Effector CD4-positive, alpha-beta T cell (primary cell): ENCODE results near the gene GNAT1.
"Not testable (repeated sequence)": the region's sequence is repeated elsewhere in the genome, so short reads cannot be mapped to it uniquely, and the experiment has no call there.

Experiments used
- DNase-seq: peaks from one replicate; pipeline ENCODE4 v3.0.0-alpha.2; 2020

GNAT1 gene

GRCh38 chr3:50224639-50225038 lies 33.2 kb downstream of the GNAT1 start:
- DNase-seq: no peak

GRCh38 chr3:50226888-50227389 lies 35.5 kb downstream of the GNAT1 start:
- peak; percentile 35 for DNase-seq

- DNase-seq: peak; percentile 88
These were observed 36.2 kb downstream of the GNAT1 start for GRCh38 chr3:50227390-50228183.

GRCh38 chr3:50228184-50228763 lies 36.9 kb downstream of the GNAT1 start:
- not testable (repeated sequence) for DNase-seq

- DNase-seq: no peak
These were observed 38.1 kb downstream of the GNAT1 start for GRCh38 chr3:50229490-50229889.

GRCh38 chr3:50230104-50230793 lies 38.8 kb downstream of the GNAT1 start:
- no peak for DNase-seq

- no peak for DNase-seq
These were observed 39.4 kb downstream of the GNAT1 start for GRCh38 chr3:50230794-50231125.

DNA sequence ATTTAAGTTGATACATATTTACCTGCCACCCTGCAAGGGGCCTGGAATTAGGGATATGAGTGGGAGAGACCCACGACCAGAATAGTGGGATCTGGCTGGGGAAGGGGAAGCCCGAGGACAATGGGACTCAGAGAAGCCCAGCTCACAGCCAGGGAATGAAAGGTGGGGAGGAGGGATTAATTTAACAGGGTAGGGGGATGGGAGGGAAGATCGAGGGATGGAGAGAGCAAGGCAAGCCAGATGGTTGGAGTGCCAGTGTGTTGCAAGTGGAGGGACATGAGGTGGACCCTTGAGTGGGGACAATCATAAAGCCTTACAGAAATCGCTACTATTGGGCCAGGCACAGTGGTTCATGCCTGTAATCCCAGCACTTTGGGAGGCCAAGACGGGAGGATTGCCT lies 40.2 kb downstream of the GNAT1 start:
- no peak for DNase-seq

DNA sequence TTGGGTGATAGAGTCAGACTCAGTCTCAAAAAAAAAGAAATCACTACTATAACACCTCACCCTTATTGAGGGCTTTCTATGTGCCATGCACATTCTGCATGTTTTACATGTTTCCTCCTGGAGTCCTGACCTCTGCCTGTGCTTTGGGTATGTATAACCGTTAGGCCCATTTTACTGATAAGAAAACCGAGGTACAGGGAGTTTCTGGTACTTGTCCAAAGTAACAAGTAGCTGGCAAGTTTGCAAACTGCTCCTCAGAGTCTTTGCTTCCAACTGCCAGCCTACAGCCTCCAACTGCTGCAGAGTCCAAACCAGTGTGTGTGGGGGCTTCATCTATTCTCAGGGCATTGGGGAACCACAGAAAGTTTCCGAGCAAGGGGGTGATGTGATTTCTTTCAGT lies 40.9 kb downstream of the GNAT1 start:
- no peak for DNase-seq

DNA sequence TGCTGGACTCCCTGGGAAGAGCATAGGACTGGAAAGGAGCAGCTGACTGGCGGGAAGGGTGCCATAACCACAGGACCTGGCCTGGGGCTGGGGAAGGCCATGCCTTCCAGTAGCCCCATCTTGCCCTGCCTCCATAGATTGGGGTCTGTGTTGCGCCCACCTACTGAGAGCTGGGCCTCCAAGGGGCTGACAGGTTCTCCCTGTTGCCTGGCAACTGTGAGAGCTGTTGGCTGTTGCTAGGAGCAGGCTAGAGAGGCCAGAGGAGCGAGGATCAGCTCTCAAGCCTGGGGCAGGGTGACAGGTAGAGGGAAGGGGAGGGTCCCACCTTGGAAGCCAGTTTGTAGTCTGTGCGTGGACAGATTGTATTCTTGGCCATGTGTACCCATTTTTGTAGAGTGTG lies 41.8 kb downstream of the GNAT1 start:
- no peak for DNase-seq

- peak; percentile 97 for DNase-seq
These were observed 44.5 kb downstream of the GNAT1 start, which contains the start of gene GNAI2 for GRCh38 chr3:50235716-50236483. GNAI2 (plus strand) TSS chr3:50236204; CDS start chr3:50236336, 132 bp downstream.

DNA sequence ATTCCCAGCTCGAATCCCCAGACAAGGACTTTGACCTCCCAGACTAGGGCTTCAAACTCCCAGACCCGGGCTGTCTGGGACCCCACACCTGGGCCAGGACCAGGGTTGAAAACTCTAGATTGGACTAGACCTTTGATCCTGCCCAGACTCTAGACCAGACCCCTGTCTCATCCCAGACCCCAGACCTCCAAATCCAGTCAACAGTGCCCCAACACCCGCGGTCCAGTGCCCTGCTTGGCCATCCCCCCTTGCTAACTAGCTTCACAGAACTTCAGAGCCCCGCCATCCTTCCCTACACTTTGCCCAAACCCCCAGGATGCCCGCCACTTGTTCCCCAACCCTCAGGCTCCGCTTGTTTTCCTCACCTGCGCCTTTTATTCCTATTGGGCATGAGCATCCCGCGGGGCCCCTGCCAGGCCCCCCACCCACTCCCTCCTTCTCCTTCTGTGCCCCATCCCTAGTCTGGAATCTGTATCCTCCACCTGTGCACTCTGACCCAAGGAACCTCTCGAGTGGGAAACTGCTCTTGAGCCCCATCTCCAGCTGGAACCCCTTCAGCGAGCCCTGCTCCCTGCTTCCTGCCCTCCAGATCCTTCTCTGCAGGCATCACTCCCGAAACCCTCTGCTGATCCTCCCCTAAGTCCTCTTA lies 45.2 kb downstream of the GNAT1 start:
- DNase-seq: no peak

DNA sequence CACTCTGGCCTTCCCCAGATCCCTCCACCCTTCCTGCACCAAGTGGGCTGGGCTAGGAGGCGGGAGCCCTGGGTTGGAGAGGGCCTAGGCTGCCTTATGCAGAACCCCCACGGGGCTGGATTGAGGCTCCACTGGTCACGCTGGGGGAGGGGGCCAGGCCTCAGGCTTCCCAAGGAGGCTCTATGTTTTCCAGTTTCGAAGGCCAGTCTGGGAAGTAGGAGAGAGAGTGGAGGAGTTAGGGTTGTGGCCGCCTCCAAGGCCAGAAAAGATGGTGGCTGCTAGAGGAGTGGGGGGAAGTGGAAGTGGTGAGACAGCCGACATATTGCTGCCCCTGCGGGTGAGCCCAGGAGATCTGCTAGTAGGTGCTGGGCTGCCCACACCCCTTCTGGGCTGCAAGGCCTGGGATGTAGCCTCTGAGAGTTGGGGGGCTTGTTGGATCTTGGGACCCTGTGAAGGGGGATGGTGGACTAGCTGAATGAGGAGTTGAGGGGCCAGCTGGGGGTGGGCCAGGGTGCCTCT lies 45.8 kb downstream of the GNAT1 start:
- peak; percentile 16 for DNase-seq

GRCh38 chr3:50237754-50238548 lies 46.5 kb downstream of the GNAT1 start:
- DNase-seq: peak; percentile 80

GRCh38 chr3:50238549-50239026 lies 47.2 kb downstream of the GNAT1 start:
- no peak for DNase-seq

DNA sequence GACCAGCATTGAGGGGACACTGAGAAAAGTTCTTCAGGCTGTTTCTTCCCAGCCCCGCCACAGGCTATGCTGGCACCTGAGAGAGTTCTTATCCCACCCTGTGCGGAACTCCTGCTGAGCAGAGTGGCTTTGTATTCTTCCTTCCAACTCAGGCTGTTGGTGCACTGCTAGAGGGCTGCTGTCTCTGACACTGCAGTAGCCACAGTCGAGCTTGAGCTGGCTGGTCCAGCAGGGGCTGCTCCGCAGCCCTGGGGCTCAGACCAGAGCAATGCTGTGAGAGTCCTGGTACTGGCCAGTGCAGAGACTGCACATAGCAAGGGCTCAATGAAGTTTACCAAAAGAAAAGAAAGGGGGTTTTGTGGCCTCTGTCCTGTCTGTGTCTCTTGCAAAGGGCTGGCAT lies 48.2 kb downstream of the GNAT1 start:
- no peak for DNase-seq

DNA sequence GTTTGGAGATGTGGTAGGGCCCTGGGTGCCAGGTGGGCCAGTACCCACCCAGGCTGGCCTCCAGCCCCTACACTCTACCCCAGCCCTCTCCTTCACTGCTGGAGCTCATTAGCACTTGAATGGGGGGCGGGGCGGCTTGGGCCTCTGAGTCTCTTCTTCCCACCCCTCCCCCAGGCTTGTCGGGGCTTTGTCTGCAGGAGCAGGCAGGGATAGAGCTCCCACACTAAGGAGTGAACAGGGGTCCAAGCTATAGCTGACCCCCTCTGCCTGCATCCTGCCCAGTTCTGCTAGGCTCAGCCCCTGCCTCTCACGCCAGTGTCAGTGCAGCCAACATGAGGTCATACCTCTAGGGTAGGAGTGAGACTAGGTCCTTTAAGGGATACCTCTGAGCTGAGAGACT lies 49.8 kb downstream of the GNAT1 start:
- no peak for DNase-seq

DNA sequence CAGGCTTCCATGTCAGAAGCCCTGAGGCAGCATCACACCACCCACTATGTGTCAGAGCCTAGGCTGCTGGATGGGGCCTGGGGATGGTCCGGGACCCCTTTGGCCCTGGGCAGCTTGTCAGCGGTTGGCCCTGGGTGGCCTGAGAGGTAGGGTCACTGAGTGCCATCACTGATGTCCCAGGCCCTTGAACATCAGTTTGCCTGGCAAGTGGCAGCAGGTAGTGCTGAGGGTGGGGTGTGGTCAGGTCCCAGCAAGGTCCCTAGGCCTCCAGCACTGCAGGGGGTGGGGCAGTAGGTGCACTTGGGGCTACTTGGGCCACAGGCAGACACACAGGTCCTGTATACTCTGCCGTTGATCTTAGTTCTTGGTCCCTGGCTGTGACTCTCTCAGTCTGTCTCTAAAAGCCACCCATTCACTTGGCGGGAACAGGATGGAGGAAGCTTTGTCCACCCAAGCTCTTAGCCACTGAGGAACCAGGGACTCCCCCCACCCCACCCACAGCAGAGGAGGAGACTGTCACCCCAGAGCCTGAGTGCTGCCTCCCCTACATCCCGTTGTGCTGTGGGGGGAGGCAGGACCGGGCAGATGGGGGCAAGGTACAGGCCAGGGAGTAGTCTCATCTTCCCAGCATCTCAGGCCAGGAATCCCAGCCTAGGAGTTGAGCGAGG lies 50.4 kb downstream of the GNAT1 start:
- no peak for DNase-seq

DNA sequence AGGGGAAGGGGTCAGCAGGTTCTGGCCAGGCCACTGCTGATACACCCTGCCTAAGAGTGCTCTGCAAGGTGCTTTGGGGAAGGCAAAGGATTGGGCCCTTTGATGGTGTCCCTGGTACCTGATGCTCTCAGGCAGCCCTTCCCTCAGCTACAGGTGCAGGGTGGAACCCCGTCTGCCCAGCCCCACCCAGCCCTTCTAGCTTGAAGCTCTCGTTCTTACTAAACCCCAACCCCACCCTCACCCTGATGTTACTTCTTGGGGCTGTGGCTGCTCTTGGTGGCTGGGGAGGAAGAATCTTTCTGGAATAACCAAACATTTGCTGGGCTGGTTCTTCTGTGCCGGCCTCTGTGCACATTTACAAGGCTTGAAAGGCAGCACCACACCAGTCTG lies 51.0 kb downstream of the GNAT1 start:
- no peak for DNase-seq

DNA sequence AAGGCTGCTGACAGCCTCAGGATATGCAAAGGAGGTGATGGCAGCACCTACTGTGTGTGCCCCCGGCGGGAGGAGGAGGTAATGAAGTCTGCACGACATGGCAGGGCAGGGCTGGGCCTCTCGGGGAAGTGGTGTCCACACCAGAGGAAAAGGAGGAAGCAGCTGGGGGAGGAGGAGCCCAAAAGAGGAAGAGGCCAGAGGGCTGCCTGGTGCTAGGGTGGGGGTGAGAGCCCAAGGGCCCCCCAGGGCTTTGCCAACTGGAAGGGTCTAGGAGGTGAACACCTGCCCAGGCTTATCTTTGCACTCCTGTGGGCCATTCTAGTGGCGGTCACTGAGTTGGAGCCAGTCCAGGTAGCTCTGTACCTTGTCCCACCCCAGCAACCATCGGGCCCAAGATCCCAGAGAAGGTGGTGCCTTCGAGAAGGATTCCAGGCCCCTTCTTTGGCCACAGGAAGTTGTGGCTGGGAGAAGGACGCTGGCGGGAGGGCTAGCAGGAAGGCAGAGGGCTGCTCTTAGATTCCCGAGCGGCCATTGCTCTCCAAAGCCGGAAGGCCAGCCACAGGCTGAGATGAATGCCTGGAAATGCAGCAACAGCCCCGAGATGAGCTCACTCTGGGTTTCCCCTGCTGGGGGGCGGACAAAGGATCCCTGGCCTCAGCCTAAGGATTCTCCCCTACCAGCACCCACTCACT lies 51.6 kb downstream of the GNAT1 start:
- DNase-seq: peak; percentile 17
